LoVo (cell line): ENCODE results near the gene KRT38.
"Not testable (repeated sequence)": the region's sequence is repeated elsewhere in the genome, so short reads cannot be mapped to it uniquely, and the experiment has no call there.

Source experiments
- DNase-seq: peaks from one replicate; pipeline ENCODE4 v3.0.0-alpha.2; 2016; ENCODE audit warnings: low spot score

The KRT38 gene

GRCh38 chr17:41421116-41421515, 19.7 kb downstream of the KRT38 start:
- DNase-seq: no peak

- no peak for DNase-seq
Measured at GRCh38 chr17:41420134-41420533, 20.6 kb downstream of the KRT38 start.

- no peak for DNase-seq
Measured at GRCh38 chr17:41419716-41420115, 21.1 kb downstream of the KRT38 start.

GRCh38 chr17:41418116-41418860, 22.5 kb downstream of the KRT38 start:
- no peak for DNase-seq

GRCh38 chr17:41417576-41418015, 23.2 kb downstream of the KRT38 start:
- peak; percentile 38 for DNase-seq

- no peak for DNase-seq
Measured at GRCh38 chr17:41417127-41417526, 23.7 kb downstream of the KRT38 start.

- DNase-seq: no peak
Measured at GRCh38 chr17:41416479-41416878, 24.3 kb downstream of the KRT38 start.

- no peak for DNase-seq
Measured at GRCh38 chr17:41415833-41416335, 24.9 kb downstream of the KRT38 start.

GRCh38 chr17:41415411-41415810, 25.4 kb downstream of the KRT38 start:
- no peak for DNase-seq

GRCh38 chr17:41413982-41414381, 26.8 kb downstream of the KRT38 start:
- no peak for DNase-seq

GRCh38 chr17:41413353-41413957, 27.3 kb downstream of the KRT38 start:
- no peak for DNase-seq

GRCh38 chr17:41411072-41411840, 29.5 kb downstream of the KRT38 start:
- no peak for DNase-seq

- no peak for DNase-seq
Measured at GRCh38 chr17:41407226-41407625, 33.6 kb downstream of the KRT38 start.

GRCh38 chr17:41406205-41406604, 34.6 kb downstream of the KRT38 start:
- DNase-seq: no peak

- DNase-seq: peak; percentile 84
Measured at GRCh38 chr17:41404024-41404671, 36.6 kb downstream of the KRT38 start.

- no peak for DNase-seq
Measured at GRCh38 chr17:41403404-41404023, 37.3 kb downstream of the KRT38 start.

GRCh38 chr17:41402161-41402560, 38.6 kb downstream of the KRT38 start:
- DNase-seq: no peak

- no peak for DNase-seq
Measured at GRCh38 chr17:41396996-41397660, 43.7 kb downstream of the KRT38 start, which contains the start of gene KRT31. KRT31 (minus strand) TSS chr17:41397608; CDS start chr17:41397539, 69 bp downstream.

- DNase-seq: no peak
Measured at GRCh38 chr17:41396340-41396739, 44.4 kb downstream of the KRT38 start.

- no peak for DNase-seq
Measured at GRCh38 chr17:41395611-41396010, 45.2 kb downstream of the KRT38 start.

- DNase-seq: not testable (repeated sequence)
Measured at GRCh38 chr17:41395044-41395443, 45.7 kb downstream of the KRT38 start.
